ENCODE results near the gene CST9. TPM values are rescaled to one million over a fixed set of nuclear protein-coding genes. Genes with fewer than 3 reads are reported as not detected.
A peak's percentile ranks its signal among the peaks of the same experiment; 100 is the strongest.
"Not testable (repeated sequence)": the region's sequence is repeated elsewhere in the genome, so short reads cannot be mapped to it uniquely, and the experiment has no call there.

CST9 gene
- total RNA-seq, 1 donor from 2014 or later = not detected

DNA sequence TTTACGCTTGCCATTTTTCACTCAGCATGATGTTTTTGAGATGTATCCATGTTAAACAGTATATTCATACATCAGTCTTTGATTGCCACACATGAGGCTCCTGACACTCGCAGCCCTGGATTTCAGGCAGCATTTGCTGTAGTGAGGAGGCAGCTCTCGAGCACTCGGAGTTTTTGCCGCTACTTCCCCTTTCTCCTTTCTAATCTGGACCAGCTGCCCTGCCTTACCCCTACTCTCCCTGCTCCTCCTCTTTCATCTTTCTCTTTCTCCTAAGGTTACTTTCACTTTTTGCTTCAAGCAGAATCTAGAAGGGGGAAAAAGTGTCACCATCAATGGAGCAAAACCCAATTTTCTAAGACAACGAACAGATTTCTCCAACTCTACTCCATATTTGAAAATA is 37.9 kb upstream of the CST9 start:
- Mint-ChIP-seq H3K36me3 (ENCODE audit: low read depth) (no peaks in the 10 kb centered on the region), H3K9me3 (no peaks in the 10 kb centered on the region), H3K4me1 (ENCODE audit: low read depth) (no peaks in the 10 kb centered on the region), H3K27ac (no peak overlapping the region), H3K27me3 (ENCODE audit: low read depth) (peaks cover 11% of the 10 kb centered on the region), H3K4me3 (ENCODE audit: low read depth) (no peak overlapping the region)
- intact Hi-C loops (cut with micrococcal nuclease) = no loop called here
- DNase-seq (ENCODE audit: low spot score) = no peak

DNA sequence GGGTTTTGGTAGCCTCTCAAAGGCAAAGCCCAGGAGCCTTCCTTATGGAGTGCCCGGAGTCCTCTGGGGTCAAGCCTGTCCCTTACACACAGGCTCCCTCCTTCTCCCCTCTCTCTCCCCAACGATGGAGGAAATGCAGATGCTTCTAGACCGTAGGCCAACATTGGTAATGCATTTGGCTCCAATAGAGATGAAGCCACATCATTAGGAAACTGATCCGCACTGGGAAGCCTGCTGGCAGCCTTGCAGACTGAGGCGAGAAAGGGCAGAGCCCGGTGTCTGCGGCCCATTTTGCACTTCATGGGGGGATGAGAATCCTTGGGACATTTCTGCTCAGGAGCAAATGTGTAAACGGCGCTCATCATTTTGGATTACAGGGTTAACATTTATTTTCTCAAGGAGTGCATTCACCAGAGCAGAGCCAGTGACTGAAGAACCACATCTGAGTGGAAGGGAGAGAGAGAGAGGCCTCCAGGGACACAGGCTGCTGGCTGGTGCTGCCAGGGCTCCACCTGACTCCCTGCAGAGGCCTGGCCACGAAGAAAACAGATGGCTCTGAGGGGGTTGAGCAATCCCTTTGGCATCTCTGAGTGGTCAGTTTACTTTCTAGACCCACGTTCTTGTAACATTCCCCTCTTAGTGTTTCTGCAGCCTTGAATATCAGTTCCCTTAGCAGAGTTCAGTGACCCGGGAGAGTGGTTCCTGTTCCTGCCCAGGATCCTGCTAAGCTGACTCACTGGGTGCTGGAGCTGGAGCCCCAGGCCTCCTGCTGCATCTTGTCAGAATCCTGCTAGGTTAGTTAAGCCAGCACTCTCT is 36.4 kb upstream of the CST9 start:
- H3K4me1 Mint-ChIP-seq (ENCODE audit: low read depth) = no peaks in the 10 kb centered on the region
- no peaks in the 10 kb centered on the region for H3K36me3 Mint-ChIP-seq (ENCODE audit: low read depth)
- peaks cover 13% of the 10 kb centered on the region for H3K27me3 Mint-ChIP-seq (ENCODE audit: low read depth)
- no peak overlapping the region for H3K4me3 Mint-ChIP-seq (ENCODE audit: low read depth)
- intact Hi-C loops (cut with micrococcal nuclease) = no loop called here
- H3K27ac Mint-ChIP-seq = no peak overlapping the region
- H3K9me3 Mint-ChIP-seq = no peaks in the 10 kb centered on the region
- no peak for DNase-seq (ENCODE audit: low spot score)

DNA sequence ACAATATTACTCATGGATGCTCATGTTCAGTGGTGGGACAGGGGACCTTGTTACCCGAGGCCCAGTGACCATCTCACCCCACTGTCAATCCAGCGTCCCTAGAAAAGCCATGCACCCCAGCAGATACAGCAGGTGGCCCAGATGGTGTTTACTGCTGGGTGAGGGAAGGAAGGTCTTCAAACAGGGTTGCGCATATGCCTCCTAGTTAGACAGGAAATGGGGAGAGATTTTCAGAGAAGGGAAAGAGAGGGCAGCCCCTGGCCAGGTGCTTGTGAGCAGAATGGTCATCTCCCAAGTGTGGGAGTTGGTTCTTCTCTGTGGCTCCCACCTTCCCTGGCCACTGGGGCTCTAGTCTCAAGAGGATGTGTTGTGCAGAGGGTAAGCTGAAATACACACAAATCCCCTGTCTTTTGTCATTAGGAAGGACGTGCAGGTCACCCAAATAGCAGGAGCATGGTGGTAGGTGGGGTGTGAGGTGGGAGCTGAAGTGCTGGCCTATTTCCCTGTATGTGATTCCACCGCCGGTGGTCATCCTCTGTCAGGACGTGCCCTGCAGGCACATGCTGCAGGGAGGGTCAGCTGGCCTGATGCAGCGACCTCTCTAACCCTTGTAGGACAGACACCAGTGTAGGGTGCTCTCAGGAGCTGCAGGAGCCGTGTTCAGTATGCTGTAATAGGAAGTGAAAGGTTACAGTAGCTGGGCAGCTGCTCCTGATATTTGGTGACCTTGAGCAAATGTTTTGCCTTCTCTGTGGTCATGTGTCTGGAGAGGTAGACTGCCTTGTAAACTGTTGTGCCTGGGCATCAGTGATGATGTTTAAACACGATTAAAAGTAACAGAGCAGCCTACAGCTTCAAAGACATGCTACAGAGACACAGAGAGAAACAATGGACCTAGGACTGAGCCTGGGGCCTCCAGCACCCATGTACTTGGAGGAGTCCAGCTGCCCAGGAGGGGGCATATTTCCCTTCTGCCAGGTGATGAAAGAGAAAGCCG is 35.3 kb upstream of the CST9 start:
- Mint-ChIP-seq H3K36me3 (ENCODE audit: low read depth) (no peaks in the 10 kb centered on the region), H3K9me3 (no peaks in the 10 kb centered on the region), H3K27me3 (ENCODE audit: low read depth) (peaks cover 24% of the 10 kb centered on the region), H3K27ac (no peak overlapping the region), H3K4me1 (ENCODE audit: low read depth) (peaks cover 4% of the 10 kb centered on the region), H3K4me3 (ENCODE audit: low read depth) (no peak overlapping the region)
- intact Hi-C loops (cut with micrococcal nuclease) = no loop called here
- DNase-seq (ENCODE audit: low spot score) = no peak

DNA sequence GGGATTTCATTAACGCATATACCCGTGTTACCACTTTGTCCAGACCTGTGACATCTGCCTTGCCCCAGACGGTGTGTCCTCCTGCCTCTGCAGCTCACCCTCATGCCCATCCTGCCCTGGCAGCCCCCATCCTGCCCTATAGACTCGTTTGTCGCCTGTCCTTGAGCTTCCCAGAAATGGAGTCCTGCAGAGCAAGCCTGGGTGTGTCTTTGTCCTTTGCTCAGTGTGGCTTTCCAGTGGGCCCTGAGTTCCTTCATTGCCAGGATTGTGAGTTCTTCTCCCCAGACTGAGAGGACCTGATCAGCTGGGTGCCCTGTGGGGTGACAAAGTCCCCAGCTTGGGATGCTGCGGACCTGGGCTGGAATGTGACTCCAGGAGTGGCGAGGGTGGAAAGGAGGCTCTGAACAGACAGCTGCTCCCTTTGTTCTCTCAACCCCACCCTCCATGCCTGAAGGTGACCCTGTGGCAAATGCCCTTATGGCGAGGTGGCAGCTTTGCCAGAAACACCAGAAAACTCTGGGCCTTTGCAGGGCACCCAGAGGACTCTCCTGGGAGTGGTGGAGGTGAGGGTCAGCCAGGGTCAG is 34.4 kb upstream of the CST9 start:
- peaks cover 20% of the 10 kb centered on the region for H3K27me3 Mint-ChIP-seq (ENCODE audit: low read depth)
- peaks cover 4% of the 10 kb centered on the region for H3K4me1 Mint-ChIP-seq (ENCODE audit: low read depth)
- intact Hi-C loops (cut with micrococcal nuclease) = no loop called here
- H3K4me3 Mint-ChIP-seq (ENCODE audit: low read depth) = no peak overlapping the region
- H3K36me3 Mint-ChIP-seq (ENCODE audit: low read depth) = no peaks in the 10 kb centered on the region
- H3K27ac Mint-ChIP-seq = no peak overlapping the region
- no peak for DNase-seq (ENCODE audit: low spot score)
- no peaks in the 10 kb centered on the region for H3K9me3 Mint-ChIP-seq

DNA sequence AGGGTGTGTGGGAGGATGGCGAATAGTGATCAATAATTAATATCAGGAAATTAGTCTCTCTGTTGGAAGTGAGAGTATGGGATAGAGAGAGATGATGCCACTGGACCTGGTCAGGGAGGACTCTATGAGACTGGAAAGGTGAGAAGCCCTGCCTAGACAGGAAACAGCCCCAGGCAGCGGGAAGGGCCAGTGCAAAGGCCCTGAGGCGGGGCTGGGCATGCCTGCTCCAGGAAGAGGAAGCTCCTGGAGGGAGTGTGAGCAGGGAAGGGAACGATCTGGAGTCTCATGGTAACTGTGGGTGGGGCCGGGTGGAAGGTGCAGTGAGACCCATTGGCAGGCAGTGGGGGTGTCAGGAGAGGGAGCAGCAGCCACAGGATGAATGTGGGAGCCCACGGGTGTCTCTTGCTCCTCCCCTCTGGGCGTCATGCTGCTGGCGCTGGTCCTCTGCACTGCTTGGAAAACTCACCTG is 33.8 kb upstream of the CST9 start:
- intact Hi-C loops (cut with micrococcal nuclease) = no loop called here
- no peak overlapping the region for H3K4me3 Mint-ChIP-seq (ENCODE audit: low read depth)
- H3K36me3 Mint-ChIP-seq (ENCODE audit: low read depth) = no peaks in the 10 kb centered on the region
- DNase-seq (ENCODE audit: low spot score) = no peak
- no peak overlapping the region for H3K27ac Mint-ChIP-seq
- H3K9me3 Mint-ChIP-seq = no peaks in the 10 kb centered on the region
- peaks cover 20% of the 10 kb centered on the region for H3K27me3 Mint-ChIP-seq (ENCODE audit: low read depth)
- H3K4me1 Mint-ChIP-seq (ENCODE audit: low read depth) = peaks cover 4% of the 10 kb centered on the region

DNA sequence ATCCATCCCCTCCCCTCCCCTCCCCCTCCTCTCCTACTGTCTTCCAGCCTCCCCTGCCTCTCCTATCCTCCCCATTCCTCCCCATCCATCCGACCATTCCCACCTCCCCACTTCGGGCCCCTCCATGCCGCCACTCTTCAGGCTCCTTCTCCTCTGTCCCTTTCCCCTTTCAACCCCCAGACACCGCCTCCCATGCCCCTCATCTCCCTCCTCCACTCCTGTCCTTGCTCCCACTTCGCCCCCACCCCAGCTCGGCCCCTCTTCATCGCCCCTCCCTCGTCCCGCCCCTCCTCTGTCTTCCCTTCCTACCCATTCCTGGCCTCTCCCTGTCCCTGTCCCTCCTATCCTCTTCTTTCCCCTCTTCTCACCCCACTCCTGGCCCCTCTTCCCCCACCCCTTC is 32.6 kb upstream of the CST9 start:
- no peak overlapping the region for H3K4me3 Mint-ChIP-seq (ENCODE audit: low read depth)
- no peak overlapping the region for H3K27ac Mint-ChIP-seq
- H3K4me1 Mint-ChIP-seq (ENCODE audit: low read depth) = peaks cover 4% of the 10 kb centered on the region
- intact Hi-C loops (cut with micrococcal nuclease) = no loop called here
- peaks cover 20% of the 10 kb centered on the region for H3K27me3 Mint-ChIP-seq (ENCODE audit: low read depth)
- H3K9me3 Mint-ChIP-seq = no peaks in the 10 kb centered on the region
- no peaks in the 10 kb centered on the region for H3K36me3 Mint-ChIP-seq (ENCODE audit: low read depth)
- no peak for DNase-seq (ENCODE audit: low spot score)

DNA sequence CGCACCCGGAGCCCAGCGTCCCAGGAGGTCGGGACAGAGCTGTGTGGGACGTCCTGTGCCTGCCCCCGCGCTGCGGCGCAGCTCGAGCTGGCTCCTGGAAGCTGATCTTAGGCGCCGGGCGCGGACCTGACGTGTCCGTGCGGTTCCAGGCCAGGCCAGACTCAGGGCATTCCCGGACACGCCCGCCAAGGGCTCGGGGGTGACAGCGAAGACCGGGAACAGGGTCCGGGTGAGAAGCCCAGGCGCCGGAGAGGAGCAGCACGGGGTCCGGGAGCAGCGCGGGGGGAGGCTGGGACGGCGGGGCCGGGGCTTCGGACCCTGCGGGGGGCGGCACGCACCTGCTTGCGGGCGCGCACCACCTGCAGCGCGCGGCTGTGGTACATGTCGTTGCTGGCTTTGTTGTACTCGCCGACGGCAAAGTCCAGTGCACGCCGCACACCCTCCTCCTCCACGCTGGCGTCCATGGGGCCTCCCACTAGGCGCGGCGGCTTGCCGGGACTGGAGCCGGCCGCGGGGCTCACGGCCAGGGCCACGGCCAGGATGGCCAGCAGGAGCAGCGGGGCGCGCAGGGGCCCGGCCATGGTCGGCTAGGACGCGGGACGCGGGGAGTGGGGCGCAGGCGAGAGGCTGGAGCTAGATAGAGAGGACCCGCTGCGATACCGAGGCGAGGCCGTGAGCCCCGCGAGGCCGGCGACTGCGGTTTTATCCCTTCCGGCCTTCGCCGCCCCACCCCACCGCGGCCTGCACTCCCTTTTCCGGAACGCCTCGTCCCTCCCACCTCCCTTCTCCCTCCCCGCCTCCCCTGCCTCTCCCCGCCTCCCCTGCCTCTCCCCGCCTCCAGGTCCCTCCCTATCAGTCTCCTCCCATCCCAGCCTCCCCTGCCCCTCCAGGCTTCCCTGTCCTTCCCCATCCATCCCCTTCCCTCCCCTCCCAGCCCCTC is 31.8 kb upstream of the CST9 start, which contains the start of gene CST3:
Gene CST3, minus strand, starts transcription at position 674 of the 940 bp plus-strand sequence. Its CDS starts 93 bp downstream, at position 581.
- intact Hi-C loops (cut with micrococcal nuclease) = no loop called here
- Mint-ChIP-seq H3K27ac (no peak within 1 kb of the TSS), H3K4me1 (ENCODE audit: low read depth) (peaks cover 4% of the 10 kb centered on the region), H3K36me3 (ENCODE audit: low read depth) (no peaks in the 10 kb centered on the region), H3K4me3 (ENCODE audit: low read depth) (peak within 1 kb of the TSS; percentile 61), H3K9me3 (no peaks in the 10 kb centered on the region), H3K27me3 (ENCODE audit: low read depth) (peaks cover 20% of the 10 kb centered on the region)
- no peak for DNase-seq (ENCODE audit: low spot score)

DNA sequence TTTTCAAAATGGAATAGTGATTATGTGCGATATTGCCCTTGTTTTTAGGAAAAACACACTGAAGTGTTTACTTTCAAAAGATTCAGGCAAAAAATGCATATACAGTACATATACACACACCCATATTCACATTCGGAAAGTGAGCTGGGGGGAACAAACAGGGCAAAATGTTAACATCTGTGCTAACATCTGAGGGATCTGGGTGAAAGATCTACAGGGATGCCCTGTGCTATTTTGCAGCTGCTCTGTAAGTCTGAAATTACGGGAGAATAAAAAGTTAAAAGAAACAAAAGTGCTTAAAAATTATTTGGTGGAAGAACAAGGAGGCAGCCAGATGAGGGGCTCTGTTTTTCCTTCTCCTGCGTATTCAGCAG is 31.2 kb upstream of the CST9 start:
- no peak for DNase-seq (ENCODE audit: low spot score)
- H3K4me1 Mint-ChIP-seq (ENCODE audit: low read depth) = peaks cover 4% of the 10 kb centered on the region
- H3K9me3 Mint-ChIP-seq = no peaks in the 10 kb centered on the region
- H3K36me3 Mint-ChIP-seq (ENCODE audit: low read depth) = no peaks in the 10 kb centered on the region
- peak overlapping the region; percentile 61 for H3K4me3 Mint-ChIP-seq (ENCODE audit: low read depth)
- H3K27me3 Mint-ChIP-seq (ENCODE audit: low read depth) = peaks cover 20% of the 10 kb centered on the region
- no peak overlapping the region for H3K27ac Mint-ChIP-seq
- intact Hi-C loops (cut with micrococcal nuclease) = no loop called here

DNA sequence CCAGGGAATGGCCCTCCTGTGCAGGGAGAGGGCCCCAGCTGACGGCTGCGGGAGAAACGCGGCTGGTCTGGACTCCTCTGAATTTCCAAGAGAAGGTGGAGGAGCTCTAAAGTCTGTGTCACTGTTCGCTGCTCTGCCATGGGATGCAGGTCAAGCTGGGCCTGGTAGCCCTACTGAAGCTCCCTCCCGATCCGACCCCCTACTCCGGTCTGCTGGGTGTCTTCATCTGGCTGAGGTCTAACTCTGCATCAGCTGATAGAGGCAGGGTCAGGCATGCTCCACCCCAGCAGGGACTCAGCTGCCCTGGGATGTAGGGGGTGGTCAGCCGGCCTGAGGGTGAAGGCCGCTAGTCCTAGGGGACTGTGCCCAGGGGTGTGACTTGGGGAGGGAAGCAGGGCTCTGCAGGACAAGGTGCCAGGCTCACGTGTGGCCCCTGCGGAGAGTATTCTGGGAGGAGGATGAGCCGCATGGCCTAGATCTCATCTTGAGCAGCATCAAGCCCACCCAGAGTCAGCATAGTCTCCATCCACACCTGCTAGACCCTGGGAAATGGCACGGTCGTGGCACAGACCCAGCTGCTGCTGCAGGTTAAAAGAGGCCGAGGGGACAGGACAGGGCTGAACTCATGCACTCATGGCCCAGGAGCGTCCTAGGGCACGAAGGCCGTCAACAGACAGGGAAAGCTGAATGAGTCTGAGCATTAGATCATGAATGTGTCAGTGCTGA is 30.6 kb upstream of the CST9 start:
- H3K4me3 Mint-ChIP-seq (ENCODE audit: low read depth) = peak overlapping the region; percentile 61
- no peaks in the 10 kb centered on the region for H3K36me3 Mint-ChIP-seq (ENCODE audit: low read depth)
- DNase-seq (ENCODE audit: low spot score) = no peak
- intact Hi-C loops (cut with micrococcal nuclease) = no loop called here
- no peak overlapping the region for H3K27ac Mint-ChIP-seq
- H3K9me3 Mint-ChIP-seq = no peaks in the 10 kb centered on the region
- H3K27me3 Mint-ChIP-seq (ENCODE audit: low read depth) = peaks cover 20% of the 10 kb centered on the region
- peaks cover 4% of the 10 kb centered on the region for H3K4me1 Mint-ChIP-seq (ENCODE audit: low read depth)

DNA sequence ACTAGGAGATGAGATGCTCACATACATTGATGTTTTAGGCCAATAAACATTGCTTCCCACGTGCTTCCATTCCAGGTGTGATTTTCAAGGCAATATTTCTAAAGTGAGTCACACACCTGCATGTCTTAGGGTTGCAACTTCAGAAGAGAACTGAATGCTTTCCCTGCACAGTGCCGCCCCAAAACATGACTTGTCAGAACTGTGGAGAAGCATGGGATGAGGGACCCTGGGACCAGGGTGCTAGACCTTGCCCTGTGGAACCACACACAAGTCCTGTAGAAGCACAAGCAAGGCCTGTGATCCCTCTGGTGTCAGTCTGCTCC is 30.0 kb upstream of the CST9 start:
- H3K4me3 Mint-ChIP-seq (ENCODE audit: low read depth); H3K4me1 Mint-ChIP-seq (ENCODE audit: low read depth); H3K27ac Mint-ChIP-seq; intact Hi-C loops (cut with micrococcal nuclease); H3K36me3 Mint-ChIP-seq (ENCODE audit: low read depth); DNase-seq (ENCODE audit: low spot score); H3K9me3 Mint-ChIP-seq: not testable (repeated sequence)
- peaks cover 20% of the 10 kb centered on the region for H3K27me3 Mint-ChIP-seq (ENCODE audit: low read depth)

DNA sequence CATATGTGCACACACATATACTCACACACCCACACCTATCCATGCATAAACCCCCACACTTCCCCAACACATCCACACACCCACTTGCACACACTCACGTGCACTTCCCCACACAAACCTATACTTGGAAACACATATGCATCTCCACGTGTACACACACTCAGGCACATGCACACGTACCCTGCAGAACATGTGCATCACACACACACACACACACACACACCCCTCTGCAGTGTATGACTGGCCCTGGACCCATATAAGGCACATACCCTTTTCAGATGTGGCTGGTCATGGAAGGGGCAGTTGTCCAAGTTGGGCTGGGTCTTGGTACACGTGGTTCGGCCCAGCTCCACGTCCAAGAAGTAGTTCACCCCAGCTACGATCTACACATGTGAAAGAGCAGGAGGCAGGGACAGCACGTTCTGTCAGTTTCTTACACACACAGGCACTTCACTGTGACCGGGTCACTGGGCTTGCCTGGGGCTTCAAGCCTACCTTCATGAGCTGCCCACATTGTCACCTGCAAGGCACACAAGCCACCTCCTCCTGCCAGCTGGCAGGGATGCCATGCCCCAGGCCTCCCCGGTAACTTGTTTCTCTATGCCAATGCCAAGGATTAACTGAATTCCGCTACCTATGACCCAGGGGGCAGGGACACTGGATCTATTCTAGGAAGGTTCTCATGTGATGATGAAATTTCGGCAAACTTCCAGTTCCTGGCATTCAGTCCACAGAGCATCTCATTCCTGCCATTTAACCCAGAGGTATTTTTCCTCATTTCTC is 29.5 kb upstream of the CST9 start:
- intact Hi-C loops (cut with micrococcal nuclease) = no loop called here
- Mint-ChIP-seq H3K27me3 (ENCODE audit: low read depth) (peaks cover 20% of the 10 kb centered on the region), H3K27ac (no peak overlapping the region), H3K4me1 (ENCODE audit: low read depth) (peaks cover 4% of the 10 kb centered on the region), H3K4me3 (ENCODE audit: low read depth) (no peak overlapping the region), H3K9me3 (no peaks in the 10 kb centered on the region), H3K36me3 (ENCODE audit: low read depth) (no peaks in the 10 kb centered on the region)
- no peak for DNase-seq (ENCODE audit: low spot score)

All from activated T-helper 2 cell treated with anti-CD3 and anti-CD28 coated beads, Interferon-gamma antibody, Interleukin-2, Interleukin-4, amounts not matched to agents 10 μg/mL and 5 μg/mL and 100 μg/mL, durations not matched to agents 14 hours and 24 hours and 36 hours (primary cell).